GM18867 (cell line): ENCODE results near the gene CHL1.
A peak's percentile ranks its signal among the peaks of the same experiment; 100 is the strongest.

Experiments
- ATAC-seq: cut with Tn5 transposase; IDR thresholded peaks from one replicate; pipeline ENCODE4 v1.9.1; 2021; ENCODE audit warnings: mild to moderate bottlenecking, moderate library complexity; ENCODE audit not compliant: unreplicated experiment

CHL1 gene

GRCh38 chr3:279325-279724, 82.8 kb downstream of the CHL1 start:
- ATAC-seq = no peak

GRCh38 chr3:280681-281080, 84.1 kb downstream of the CHL1 start:
- ATAC-seq = no peak

GRCh38 chr3:284322-284721, 87.8 kb downstream of the CHL1 start:
- no peak for ATAC-seq

GRCh38 chr3:288417-288816, 91.9 kb downstream of the CHL1 start:
- no peak for ATAC-seq

DNA sequence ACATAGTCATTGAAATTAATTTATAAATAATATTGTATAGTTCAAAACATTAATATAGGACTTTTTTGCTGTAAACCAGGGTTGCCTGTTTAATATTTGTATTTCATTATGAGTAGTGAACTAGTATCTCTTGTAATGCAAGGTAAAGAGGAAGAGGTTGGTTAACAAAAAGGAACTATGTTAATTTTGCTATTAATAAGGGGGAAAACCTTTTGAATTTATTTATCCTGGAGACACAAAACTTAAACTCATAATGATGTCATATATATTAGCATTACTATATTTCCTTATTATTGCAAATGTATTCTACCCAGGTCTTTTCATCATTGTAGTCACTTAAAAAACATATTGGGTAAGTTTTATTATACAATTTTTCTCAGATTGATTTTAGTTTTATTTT, 94.5 kb downstream of the CHL1 start:
- ATAC-seq = no peak

DNA sequence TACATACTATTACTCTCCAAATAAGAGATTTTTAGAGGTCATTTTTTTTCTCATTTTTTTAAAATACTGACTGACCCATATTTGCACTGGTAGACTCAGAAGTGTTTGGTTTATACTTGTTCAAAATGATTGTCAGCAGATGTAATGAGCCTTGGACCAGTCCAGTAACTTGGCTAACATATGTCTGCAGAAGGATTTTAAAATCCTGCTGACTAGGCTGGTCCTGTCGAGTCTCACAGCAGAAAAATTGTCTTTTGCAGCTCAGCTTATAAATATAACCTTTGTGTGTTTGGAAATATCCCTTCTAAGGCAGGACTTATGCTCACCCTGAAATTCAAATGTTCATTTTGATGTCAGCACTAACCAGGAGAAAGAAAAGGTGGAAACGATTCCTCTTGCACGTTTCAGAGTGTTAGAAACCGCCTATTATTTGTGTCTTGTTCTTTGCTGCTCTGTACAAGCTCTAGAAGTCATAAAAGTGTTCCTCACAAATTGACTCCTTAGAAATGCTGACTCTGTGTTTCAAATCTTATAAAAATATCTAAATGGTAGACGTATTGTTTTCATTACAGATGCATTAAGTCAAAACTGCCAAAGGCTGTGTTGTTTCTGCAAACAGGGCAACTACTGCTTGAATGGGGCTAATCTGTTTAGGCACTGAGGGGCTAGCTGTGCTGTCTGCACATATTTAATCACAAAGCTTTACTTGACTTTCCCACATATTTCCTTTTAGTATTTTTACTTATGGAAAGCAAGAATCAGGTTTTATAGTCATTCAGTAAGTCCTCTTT, 95.3 kb downstream of the CHL1 start:
- no peak for ATAC-seq

- no peak for ATAC-seq
These were observed 97.5 kb downstream of the CHL1 start for GRCh38 chr3:294096-294495.

DNA sequence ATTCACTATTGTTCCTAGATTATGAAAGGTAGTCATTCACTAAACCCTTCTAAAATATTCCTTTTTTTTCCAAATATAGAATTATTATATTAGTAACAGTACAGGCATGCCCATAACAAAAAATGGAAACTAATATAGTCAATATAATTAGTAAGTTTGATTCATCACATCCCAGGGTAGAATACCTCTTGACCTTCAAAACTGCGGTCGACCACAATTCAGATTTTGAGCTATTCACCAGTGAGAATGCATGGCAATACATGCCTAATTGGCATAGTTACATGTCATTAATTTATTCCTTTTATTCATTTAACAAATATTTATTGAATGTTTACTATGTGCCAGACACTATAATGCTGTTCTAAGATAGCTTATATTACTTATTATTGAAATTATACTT, 98.0 kb downstream of the CHL1 start:
- ATAC-seq = no peak

DNA sequence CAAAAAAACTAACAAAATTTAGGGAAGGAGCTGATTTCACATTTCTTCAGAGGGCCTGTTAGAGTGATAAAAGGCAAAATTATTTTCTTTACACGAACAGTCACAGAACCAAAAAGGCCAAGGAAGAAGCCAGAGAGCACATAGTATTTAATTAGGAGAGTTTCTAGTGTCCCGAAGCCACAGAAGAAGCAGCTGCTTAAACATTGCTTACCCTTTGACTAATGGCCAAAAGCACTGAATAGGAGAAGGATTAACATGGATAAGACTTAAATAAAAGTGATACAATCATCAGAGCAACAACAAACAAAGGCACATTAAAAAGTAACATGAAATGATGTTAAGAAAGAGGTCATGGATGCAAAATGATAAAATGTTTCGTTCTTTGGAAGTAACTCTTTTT, 98.6 kb downstream of the CHL1 start:
- no peak for ATAC-seq

DNA sequence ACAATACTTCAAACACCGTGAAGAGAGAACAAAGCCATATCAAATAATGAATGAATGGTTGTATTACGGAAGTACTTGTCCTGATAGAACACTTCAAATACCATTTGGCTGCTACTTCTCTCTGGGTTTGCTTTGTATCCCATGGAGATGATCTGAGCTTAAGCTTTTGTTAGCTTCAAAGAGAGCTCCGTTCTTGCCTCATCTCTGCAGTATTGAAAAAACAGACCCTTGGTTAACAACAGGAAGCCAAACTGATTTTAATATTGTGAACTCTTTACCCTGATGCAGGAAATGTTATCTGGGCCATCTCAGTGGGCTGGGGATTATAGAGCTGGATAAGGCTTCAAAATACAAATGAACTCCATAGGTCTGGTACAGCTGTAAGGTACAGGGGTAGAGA, 101.0 kb downstream of the CHL1 start:
- ATAC-seq = no peak

- ATAC-seq = peak; percentile 76
These were observed 103.2 kb downstream of the CHL1 start for GRCh38 chr3:299590-300301.

GRCh38 chr3:307182-307581, 110.6 kb downstream of the CHL1 start:
- ATAC-seq = no peak

GRCh38 chr3:308597-309321, 112.2 kb downstream of the CHL1 start:
- ATAC-seq = no peak

DNA sequence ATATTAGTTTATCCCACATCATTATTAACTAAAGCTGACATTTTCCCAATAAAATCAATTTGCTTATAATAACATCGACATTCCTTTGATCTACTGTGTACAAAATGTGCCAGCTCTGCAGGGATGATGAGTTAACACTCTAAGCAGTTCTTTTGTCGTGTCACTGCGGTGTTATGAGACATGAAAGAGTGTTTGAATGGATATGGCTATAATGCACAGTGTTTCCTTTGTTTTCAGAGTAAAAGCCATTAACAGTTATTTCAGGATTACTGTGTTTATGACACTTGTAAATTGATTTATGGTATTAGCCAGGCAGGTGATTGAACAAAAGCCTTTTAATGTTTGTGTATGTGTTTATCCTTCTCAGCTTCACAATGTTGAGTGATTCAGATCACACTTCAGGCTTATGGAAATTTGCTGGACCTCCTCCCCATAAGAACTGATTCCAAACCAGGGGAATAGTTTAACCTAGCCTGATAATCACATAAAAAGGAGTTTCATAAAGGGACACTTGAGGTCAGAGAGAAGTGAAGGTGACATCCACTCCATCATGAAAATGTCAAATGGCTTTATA, 115.7 kb downstream of the CHL1 start:
- ATAC-seq = no peak

- ATAC-seq = no peak
These were observed 116.3 kb downstream of the CHL1 start for GRCh38 chr3:312911-313310.

- ATAC-seq = no peak
These were observed 120.4 kb downstream of the CHL1 start for GRCh38 chr3:317012-317411.

DNA sequence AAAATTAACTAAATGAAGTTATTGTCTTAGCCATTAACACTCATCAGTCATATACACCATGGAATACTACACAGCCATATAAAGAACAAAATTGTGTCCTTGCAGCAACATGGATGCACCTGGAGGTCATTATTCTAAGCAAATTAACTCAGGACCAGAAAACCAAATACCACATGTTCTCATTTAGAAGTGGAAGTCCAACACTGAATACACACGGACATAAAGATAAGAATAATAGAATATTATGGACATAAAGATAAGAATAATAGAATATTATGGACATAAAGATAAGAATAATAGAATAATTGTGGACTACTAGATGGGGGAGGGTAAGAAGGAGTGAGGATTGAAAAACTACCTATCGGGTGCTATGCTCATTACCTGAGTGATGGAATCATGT, 122.3 kb downstream of the CHL1 start:
- no peak for ATAC-seq

- no peak for ATAC-seq
These were observed 127.9 kb downstream of the CHL1 start for GRCh38 chr3:324423-324822.

GRCh38 chr3:325495-325894, 128.9 kb downstream of the CHL1 start:
- no peak for ATAC-seq

GRCh38 chr3:330494-331115, 134.0 kb downstream of the CHL1 start:
- peak; percentile 74 for ATAC-seq

DNA sequence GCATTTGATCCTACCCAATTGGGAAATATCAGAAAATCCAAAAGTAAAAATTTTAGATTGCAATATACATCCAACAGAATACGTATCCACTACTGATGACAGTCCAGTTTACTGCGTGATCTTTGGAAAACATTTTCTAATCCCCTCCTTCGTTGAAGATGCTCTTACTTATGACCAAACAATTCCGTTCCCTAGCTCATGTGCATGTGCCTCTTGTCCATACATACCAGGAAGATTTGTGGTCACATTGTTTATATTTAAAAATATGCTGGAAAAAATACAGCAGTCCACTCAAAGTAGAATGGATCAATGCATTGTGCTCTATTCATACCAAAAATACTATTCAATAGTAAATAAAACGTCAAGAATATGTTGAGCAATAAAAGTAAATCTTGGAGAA, 135.3 kb downstream of the CHL1 start:
- no peak for ATAC-seq
